Hepatocyte (in vitro differentiated cells): ENCODE results near the gene CD74. TPM values are rescaled to one million over a fixed set of nuclear protein-coding genes. Genes with fewer than 3 reads are reported as not detected.

Source experiments
- DNase-seq: peaks from one replicate; pipeline ENCODE4 v3.0.0-alpha.2; 2016; ENCODE audit warnings: low spot score
- H2AFZ ChIP-seq: fragments of 200-600 bp; sonication (generic); 2 replicates; pipeline ENCODE4 v1.6.0; 2016; ENCODE audit warnings: antibody characterized with exemption, mild to moderate bottlenecking
- H3K27ac ChIP-seq: fragments of 200-600 bp; sonication (generic); 2 replicates; pipeline ENCODE4 v1.5.1; 2016; ENCODE audit warnings: mild to moderate bottlenecking
- H3K27me3 ChIP-seq: fragments of 200-600 bp; sonication (generic); 2 replicates; pipeline ENCODE4 v1.6.1; 2016
- H3K36me3 ChIP-seq: fragments of 200-600 bp; sonication (generic); replicated peaks from 2 replicates; pipeline ENCODE4 v1.5.1; 2016; ENCODE audit warnings: low read depth; ENCODE audit not compliant: insufficient read depth
- H3K4me1 ChIP-seq: fragments of 200-600 bp; sonication (generic); 2 replicates; pipeline ENCODE4 v1.5.1; 2016; ENCODE audit warnings: mild to moderate bottlenecking, moderate library complexity; ENCODE audit not compliant: insufficient read depth
- H3K4me2 ChIP-seq: fragments of 200-600 bp; sonication (generic); 2 replicates; pipeline ENCODE4 v1.6.0; 2016
- H3K4me3 ChIP-seq: fragments of 200-600 bp; sonication (generic); 2 replicates; pipeline ENCODE4 v1.5.1; 2016; ENCODE audit warnings: mild to moderate bottlenecking
- H3K79me2 ChIP-seq: fragments of 200-600 bp; sonication (generic); 2 replicates; pipeline ENCODE4 v1.6.0; 2017; ENCODE audit warnings: mild to moderate bottlenecking
- H3K9me2 ChIP-seq: fragments of 200-600 bp; sonication (generic); replicated peaks from 2 replicates; pipeline ENCODE4 v1.6.0; 2017; ENCODE audit warnings: mild to moderate bottlenecking; ENCODE audit not compliant: insufficient read depth
- H3K9me3 ChIP-seq: fragments of 200-600 bp; sonication (generic); 2 replicates; pipeline ENCODE4 v1.5.1; 2016; ENCODE audit warnings: low read depth, mild to moderate bottlenecking
- H4K20me1 ChIP-seq: fragments of 200-600 bp; sonication (generic); 2 replicates; pipeline ENCODE4 v1.6.0; 2016; ENCODE audit warnings: mild to moderate bottlenecking; ENCODE audit not compliant: insufficient read depth, poor library complexity, severe bottlenecking
- EZH2 ChIP-seq: fragments of 200-600 bp; sonication (generic); IDR thresholded peaks from 2 replicates; pipeline ENCODE4 v1.6.1; 2016; ENCODE audit warnings: antibody characterized with exemption, mild to moderate bottlenecking, borderline replicate concordance
- EZH2phosphoT487 ChIP-seq: fragments of 200-600 bp; sonication (generic); IDR thresholded peaks from one replicate; pipeline ENCODE4 v1.6.1; 2018; ENCODE audit warnings: antibody characterized with exemption, mild to moderate bottlenecking, low read depth, moderate library complexity; ENCODE audit not compliant: unreplicated experiment, severe bottlenecking
- WGBS: methylation state at CpG from one replicate; pipeline ENCODE4 v1.1.6; 2016; ENCODE audit warnings: low lambda C conversion rate; ENCODE audit errors: missing lambda C conversion rate; 5-methylcytosine and 5-hydroxymethylcytosine counted together
- polyA plus RNA-seq: library from polyadenylated mRNA; unstranded; fragments of >200 nt; fragmentation: Nextera tagmentation; extraction: Ambion mirVana; gene quantifications from 2 replicates; pipeline ENCODE4 v1.2.1, GENCODE V29; 2016
- total RNA-seq: library from RNA; depleted of rRNA; stranded (reverse); fragments of >200 nt; gene quantifications from 2 replicates; pipeline ENCODE4 v1.2.3, GENCODE V29; 2014
- TF ChIP-seq, protein P1 (sequence below): fragments of 200-600 bp; sonication (generic); IDR thresholded peaks from 2 replicates; pipeline ENCODE4 v1.5.1; 2016; ENCODE audit warnings: antibody characterized with exemption, mild to moderate bottlenecking; ENCODE audit not compliant: poor library complexity

Gene CD74
- total and polyA plus RNA-seq, 2 experiments from 2014 or later = 57.2 to 107 TPM

DNA sequence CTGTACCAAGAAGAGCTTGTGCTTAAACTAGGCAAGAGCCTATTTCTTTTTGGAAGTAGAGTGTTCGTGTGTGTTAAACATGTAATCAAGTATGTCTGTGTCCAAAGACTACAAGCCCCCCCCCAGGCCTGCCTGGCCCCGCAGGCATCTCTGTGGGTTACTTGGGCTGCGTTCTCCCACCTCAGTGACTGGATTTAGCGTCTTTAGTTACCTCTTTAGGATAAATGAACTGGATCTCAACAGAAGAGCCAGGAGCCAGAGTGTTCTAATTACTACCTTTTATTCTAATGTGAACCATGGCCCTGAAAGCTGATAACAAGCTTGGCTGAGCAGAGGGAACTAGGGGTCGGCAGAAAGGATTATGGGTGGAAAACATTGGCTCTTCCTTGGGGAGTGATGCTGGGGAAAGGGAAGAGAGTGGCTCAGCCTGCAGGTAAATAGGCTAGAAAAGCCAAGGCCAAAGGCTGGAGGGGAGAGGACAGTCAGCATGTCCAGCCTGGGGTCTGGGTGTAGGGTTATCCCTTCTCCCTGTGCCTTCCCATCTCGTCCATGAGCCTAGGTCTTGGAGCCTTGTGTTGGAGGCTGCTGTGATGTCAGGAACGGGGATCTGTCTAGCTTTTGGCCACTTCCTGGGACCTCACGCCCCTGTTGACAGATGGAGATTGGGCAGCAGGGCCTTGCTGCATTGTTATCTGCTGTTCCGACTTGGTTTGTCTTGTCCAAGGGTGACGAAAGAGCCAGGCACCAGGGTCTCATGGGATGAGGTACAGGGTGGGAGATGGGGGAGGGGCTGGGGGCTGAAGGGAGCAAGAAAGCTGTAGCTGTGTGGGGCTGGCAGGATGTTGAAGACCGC, 11.1 kb downstream of the CD74 start:
- Histone ChIP-seq H4K20me1 (no peaks in the 10 kb centered on the region), H3K27me3 (no peaks in the 10 kb centered on the region), H3K4me1 (no peaks in the 10 kb centered on the region), H3K9me2 (no peaks in the 10 kb centered on the region), H3K4me3 (no peak overlapping the region), H2AFZ (no peak overlapping the region), H3K27ac (no peak overlapping the region), H3K36me3 (no peaks in the 10 kb centered on the region), H3K4me2 (no peak overlapping the region), H3K9me3 (no peaks in the 10 kb centered on the region), H3K79me2 (no peaks in the 10 kb centered on the region)
- DNase-seq = no peak
- WGBS = 87% methylated on average over 10 of the region's 11 CpGs
- TF ChIP-seq, protein P1, sequence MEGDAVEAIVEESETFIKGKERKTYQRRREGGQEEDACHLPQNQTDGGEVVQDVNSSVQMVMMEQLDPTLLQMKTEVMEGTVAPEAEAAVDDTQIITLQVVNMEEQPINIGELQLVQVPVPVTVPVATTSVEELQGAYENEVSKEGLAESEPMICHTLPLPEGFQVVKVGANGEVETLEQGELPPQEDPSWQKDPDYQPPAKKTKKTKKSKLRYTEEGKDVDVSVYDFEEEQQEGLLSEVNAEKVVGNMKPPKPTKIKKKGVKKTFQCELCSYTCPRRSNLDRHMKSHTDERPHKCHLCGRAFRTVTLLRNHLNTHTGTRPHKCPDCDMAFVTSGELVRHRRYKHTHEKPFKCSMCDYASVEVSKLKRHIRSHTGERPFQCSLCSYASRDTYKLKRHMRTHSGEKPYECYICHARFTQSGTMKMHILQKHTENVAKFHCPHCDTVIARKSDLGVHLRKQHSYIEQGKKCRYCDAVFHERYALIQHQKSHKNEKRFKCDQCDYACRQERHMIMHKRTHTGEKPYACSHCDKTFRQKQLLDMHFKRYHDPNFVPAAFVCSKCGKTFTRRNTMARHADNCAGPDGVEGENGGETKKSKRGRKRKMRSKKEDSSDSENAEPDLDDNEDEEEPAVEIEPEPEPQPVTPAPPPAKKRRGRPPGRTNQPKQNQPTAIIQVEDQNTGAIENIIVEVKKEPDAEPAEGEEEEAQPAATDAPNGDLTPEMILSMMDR = no peak
- TF ChIP-seq EZH2 = no peak
- TF ChIP-seq EZH2phosphoT487 = no peak

- 65% methylated on average over 3 of the region's 3 CpGs for WGBS
- H4K20me1 ChIP-seq = no peaks in the 10 kb centered on the region
- H3K79me2 ChIP-seq = no peaks in the 10 kb centered on the region
- H3K4me1 ChIP-seq = no peaks in the 10 kb centered on the region
- H3K27ac ChIP-seq = no peak overlapping the region
- H3K36me3 ChIP-seq = no peaks in the 10 kb centered on the region
- no peak overlapping the region for H3K4me3 ChIP-seq
- no peak for TF ChIP-seq EZH2phosphoT487
- TF ChIP-seq, protein P1 = no peak
- TF ChIP-seq EZH2 = no peak
- H3K4me2 ChIP-seq = no peak overlapping the region
- no peak overlapping the region for H2AFZ ChIP-seq
- no peaks in the 10 kb centered on the region for H3K27me3 ChIP-seq
- no peaks in the 10 kb centered on the region for H3K9me2 ChIP-seq
- H3K9me3 ChIP-seq = no peaks in the 10 kb centered on the region
- no peak for DNase-seq
Observed at GRCh38 chr5:150401076-150401375, 11.7 kb downstream of the CD74 start.

DNA sequence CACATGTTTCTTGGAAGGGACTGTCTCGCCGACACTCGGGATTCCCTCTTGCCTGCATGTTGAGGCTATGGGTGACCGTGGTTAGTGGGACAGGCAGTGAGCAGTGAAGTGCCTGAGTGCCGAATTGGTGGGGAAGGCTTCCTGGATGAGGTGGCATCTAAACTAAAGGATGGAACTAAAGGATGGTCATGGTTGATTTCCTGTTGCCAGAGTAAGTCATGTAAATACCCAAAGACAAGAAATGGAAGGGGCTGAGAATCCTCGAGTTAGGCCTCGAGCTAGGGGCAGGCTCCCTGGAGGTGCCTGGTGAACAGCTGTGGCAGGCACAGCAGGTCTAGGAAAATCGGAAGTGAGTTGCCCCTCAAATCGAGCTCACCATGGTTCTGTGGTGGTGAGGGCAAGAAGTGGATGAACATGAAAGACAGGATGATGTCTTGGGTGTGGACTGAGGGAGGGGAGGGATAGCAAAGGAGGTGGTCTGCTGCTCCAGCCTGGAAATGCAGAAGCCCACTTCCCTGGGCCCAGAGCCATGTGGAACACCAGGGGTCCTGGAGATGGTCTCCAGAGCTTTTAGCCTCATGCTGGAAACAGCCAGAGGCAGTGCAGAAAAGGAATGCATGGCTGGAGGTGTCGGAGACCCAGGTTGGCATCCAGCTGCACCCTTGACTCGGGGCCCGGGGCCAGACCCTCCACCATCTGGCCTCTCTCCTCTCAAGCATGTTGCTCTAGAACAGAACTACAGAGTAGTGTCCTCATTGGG, 12.2 kb downstream of the CD74 start:
- Histone ChIP-seq H2AFZ (no peak overlapping the region), H3K36me3 (no peaks in the 10 kb centered on the region), H3K9me2 (no peaks in the 10 kb centered on the region), H4K20me1 (no peaks in the 10 kb centered on the region), H3K4me2 (no peak overlapping the region), H3K27me3 (no peaks in the 10 kb centered on the region), H3K9me3 (no peaks in the 10 kb centered on the region), H3K4me3 (no peak overlapping the region), H3K27ac (no peak overlapping the region), H3K4me1 (no peaks in the 10 kb centered on the region), H3K79me2 (no peaks in the 10 kb centered on the region)
- no peak for DNase-seq
- 94% methylated on average over 12 of the region's 12 CpGs for WGBS
- no peak for TF ChIP-seq EZH2
- TF ChIP-seq, protein P1 = no peak
- TF ChIP-seq EZH2phosphoT487 = no peak
